Measurements from ENCODE around the gene ACSM2A.

DNA sequence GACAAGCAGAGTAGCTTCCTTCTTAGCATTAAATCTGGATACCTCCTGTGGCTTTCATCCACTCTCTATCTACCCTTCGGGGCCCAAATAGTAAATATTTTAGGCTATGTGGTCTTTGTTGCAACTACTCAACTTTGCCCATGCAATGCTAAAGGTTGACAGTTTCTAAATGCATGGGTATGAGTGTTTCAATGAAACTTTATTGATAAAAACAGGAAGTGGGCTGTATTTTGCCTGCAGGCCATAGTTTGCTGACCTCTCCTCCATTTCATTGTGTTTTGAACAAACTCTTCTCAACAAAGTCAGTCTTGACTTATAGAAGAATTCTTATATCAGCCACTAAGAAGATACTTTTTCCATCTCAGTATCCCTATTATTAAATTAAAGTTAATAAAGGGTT is 34.1 kb downstream of the ACSM2A start:
- TF ChIP-seq, protein P1, sequence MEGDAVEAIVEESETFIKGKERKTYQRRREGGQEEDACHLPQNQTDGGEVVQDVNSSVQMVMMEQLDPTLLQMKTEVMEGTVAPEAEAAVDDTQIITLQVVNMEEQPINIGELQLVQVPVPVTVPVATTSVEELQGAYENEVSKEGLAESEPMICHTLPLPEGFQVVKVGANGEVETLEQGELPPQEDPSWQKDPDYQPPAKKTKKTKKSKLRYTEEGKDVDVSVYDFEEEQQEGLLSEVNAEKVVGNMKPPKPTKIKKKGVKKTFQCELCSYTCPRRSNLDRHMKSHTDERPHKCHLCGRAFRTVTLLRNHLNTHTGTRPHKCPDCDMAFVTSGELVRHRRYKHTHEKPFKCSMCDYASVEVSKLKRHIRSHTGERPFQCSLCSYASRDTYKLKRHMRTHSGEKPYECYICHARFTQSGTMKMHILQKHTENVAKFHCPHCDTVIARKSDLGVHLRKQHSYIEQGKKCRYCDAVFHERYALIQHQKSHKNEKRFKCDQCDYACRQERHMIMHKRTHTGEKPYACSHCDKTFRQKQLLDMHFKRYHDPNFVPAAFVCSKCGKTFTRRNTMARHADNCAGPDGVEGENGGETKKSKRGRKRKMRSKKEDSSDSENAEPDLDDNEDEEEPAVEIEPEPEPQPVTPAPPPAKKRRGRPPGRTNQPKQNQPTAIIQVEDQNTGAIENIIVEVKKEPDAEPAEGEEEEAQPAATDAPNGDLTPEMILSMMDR (IDR thresholded peaks at IDR 0.05): no peak
- no peak for TF ChIP-seq POLR2A (IDR thresholded peaks at IDR 0.05)
